ENCODE measurements around the gene PHF5A. TPM values are rescaled to one million over a fixed set of nuclear protein-coding genes. Genes with fewer than 3 reads are reported as not detected.

The PHF5A gene, protein sequence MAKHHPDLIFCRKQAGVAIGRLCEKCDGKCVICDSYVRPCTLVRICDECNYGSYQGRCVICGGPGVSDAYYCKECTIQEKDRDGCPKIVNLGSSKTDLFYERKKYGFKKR
- total RNA-seq, result 10 to 100 TPM; 47.0 to 51.0 TPM

DNA sequence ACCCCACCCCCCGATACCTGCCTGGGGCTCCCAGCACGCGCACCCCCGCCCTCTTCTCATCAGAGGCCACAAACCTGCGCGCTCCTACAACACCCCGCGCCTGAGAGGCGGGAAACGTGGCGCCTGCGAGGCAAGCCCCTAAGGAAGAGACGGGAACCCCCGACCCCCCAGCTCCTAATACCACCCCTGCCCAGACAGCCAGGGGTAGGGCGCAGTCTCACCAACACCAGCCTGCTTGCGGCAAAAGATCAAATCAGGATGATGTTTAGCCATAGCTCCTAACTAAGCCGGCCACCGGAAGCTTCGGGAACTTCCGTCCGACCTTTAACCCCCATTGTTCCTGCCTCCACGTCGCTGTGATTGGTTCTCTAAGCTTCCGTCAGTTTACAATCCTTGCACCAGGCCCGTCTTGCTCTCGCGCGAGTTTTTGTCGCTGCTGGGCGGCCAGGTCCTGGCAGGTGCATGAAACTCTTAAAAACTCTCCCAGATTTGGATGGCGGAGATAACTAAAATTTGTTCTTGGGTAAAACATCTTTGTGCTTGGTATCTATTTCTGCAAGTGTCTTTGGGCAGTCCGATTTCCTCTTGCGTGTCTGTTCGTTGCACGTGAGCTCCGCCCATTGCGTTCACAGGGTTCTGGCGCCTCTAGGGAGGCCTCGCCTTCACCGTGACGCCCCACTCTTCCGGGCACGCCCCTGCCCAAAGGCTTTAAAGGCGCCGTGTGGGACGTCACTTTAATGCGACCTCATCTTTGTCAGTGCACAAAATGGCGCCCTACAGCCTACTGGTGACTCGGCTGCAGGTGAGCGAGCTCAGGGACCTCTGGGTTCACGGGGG, at the start of gene PHF5A, which contains the start of gene ACO2:
Gene PHF5A (minus strand): TSS at position 312 of the 837 bp plus-strand sequence. CDS start 39 bp downstream, at position 273.
Gene ACO2 (plus strand): TSS at position 737 of the 837 bp plus-strand sequence. CDS start 30 bp downstream, at position 767.
- DNase-seq (peak; percentile 97), ATAC-seq (ENCODE audit: low read depth) (peak; percentile 91)
- Mint-ChIP-seq H3K27ac (peak within 1 kb of the TSS; percentile 100), H3K36me3 (peaks cover 22% of the 10 kb centered on the region), H3K4me1 (peaks cover 39% of the 10 kb centered on the region), H3K9me3 (no peaks in the 10 kb centered on the region), H3K4me3 (peak within 1 kb of the TSS; percentile 94), H3K27me3 (no peaks in the 10 kb centered on the region)
- POLR2A ChIA-PET, result interaction anchor here (0.6 to 3.7 kb wide), 20 partner anchors 11 to 517 kb away, joined by 3 to 142 read pairs (median 6); partner anchors contain the start of genes CENPM, DESI1, PMM1 and RANGAP1

DNA sequence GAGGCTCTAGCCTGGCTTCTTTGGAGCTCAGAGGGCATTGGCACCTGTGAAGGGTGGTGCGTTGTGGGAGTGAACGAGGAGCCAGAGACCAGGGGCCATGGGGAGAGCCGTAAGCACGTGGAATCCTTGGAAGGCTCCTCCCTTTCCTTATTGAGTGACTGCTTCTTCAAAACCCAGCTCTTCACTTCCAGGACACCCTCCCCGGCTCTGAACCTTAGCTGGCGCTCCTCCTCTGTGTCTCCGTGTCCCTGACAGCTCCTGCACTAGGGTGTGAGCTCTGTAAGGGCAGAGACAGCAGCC, 49.5 kb upstream of the PHF5A start:
- no peaks in the 10 kb centered on the region for H3K27me3 Mint-ChIP-seq
- POLR2A ChIA-PET, result interaction anchor here (0.6 kb wide), 2 partner anchors 35 to 86 kb away, joined by 3 read pairs; no protein-coding TSS in a partner anchor
- no peaks in the 10 kb centered on the region for H3K9me3 Mint-ChIP-seq
- ATAC-seq (ENCODE audit: low read depth) (no peak), DNase-seq (no peak)
- no peaks in the 10 kb centered on the region for H3K4me1 Mint-ChIP-seq
- H3K27ac Mint-ChIP-seq, result no peak overlapping the region
- peaks cover 2% of the 10 kb centered on the region for H3K36me3 Mint-ChIP-seq
- H3K4me3 Mint-ChIP-seq, result no peak overlapping the region

DNA sequence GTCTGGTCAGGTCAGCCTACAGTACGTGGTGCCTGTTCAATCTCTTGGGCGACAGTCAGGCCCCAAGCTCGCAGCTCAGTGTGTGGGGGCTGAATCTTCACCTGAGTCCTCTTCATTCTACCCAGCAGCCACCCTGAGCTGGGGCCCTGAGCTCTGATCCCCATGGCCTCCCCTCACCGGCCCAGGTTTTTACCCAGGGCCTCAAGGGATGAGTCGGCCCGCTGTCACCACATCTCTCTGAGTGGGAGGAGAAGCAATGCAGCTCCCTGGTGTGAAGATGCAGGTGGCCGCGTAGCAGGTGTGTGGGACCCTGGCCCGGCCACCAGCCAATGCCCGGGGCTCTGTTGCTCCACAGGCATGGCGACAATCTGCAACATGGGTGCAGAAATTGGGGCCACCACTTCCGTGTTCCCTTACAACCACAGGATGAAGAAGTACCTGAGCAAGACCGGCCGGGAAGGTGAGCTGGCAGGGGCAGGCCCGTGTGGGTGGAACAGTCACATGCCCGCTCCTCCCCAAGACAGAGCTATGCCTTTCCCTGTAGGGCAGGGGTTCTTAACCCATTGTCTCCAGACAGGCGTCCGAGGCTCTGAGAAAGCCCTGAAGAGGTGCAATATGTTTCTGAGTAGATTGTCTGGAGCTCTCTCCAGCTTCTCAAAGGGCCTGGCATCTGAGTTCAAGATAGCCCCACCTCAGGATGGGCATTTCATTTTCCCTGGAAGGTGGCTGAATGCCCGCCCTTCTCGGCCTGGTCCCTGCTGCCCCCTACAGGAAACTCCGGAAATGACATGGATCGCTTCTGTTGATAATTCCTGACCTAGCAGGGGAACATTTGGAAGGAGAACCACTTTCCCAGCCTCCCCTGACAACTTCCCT, 48.9 kb upstream of the PHF5A start:
- ATAC-seq (ENCODE audit: low read depth), result no peak
- Mint-ChIP-seq H3K4me1 (no peaks in the 10 kb centered on the region), H3K36me3 (peaks cover 1% of the 10 kb centered on the region), H3K9me3 (no peaks in the 10 kb centered on the region), H3K27ac (no peak overlapping the region), H3K4me3 (no peak overlapping the region), H3K27me3 (no peaks in the 10 kb centered on the region)
- no peak for DNase-seq
- POLR2A ChIA-PET, result interaction anchor here (0.6 kb wide), 2 partner anchors 34 to 86 kb away, joined by 3 read pairs; no protein-coding TSS in a partner anchor

DNA sequence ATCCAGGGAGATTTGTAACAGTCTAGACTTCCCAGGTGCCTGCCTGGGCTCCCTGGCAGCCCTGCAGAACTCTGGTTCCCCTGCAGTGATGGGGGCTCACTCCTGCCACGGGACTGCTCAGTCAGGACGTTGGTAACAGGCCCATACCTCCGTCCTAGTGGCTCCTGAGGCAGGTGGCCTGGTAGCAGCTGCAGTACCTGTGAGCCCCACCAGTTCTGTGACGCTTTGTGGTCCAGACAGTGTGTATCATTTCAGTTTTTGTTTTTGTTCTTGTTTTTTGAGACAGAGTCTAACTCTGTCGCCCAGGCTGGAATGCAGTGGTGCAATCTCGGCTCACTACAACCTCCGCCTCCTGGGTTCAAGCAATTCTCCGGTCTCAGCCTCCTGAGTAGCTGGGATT, 48.0 kb upstream of the PHF5A start:
- POLR2A ChIA-PET, result no interaction called here
- no peak for ATAC-seq (ENCODE audit: low read depth)
- Mint-ChIP-seq H3K27ac (no peak overlapping the region), H3K36me3 (peaks cover 1% of the 10 kb centered on the region), H3K27me3 (no peaks in the 10 kb centered on the region), H3K4me1 (no peaks in the 10 kb centered on the region), H3K9me3 (no peaks in the 10 kb centered on the region), H3K4me3 (no peak overlapping the region)
- no peak for DNase-seq

DNA sequence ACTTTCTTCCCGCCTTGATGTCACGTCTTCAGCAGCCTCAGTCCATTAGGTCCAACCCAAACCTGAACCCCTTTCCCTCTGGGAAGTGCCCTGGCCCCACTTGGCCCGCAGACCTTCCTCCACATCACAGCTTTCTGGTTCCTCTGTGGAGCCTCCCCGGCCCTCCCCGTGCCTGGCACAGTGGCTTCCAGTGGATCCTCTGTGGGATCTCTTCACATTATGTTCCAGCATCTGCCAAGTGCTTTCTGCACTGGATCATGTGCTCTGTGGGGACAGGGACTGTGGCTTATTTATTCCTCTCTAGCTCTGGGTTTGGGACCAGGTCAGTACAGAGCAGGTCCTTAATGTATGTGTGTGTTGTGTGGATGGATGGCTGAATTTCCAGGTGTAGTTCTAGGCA, 44.9 kb upstream of the PHF5A start:
- no peaks in the 10 kb centered on the region for H3K9me3 Mint-ChIP-seq
- ATAC-seq (ENCODE audit: low read depth), result no peak
- no peaks in the 10 kb centered on the region for H3K27me3 Mint-ChIP-seq
- POLR2A ChIA-PET, result interaction anchor here (0.6 kb wide), 1 partner anchor 14 kb away, joined by 3 read pairs; no protein-coding TSS in a partner anchor
- H3K27ac Mint-ChIP-seq, result no peak overlapping the region
- H3K4me1 Mint-ChIP-seq, result no peaks in the 10 kb centered on the region
- no peak for DNase-seq
- no peak overlapping the region for H3K4me3 Mint-ChIP-seq
- H3K36me3 Mint-ChIP-seq, result peaks cover 3% of the 10 kb centered on the region

DNA sequence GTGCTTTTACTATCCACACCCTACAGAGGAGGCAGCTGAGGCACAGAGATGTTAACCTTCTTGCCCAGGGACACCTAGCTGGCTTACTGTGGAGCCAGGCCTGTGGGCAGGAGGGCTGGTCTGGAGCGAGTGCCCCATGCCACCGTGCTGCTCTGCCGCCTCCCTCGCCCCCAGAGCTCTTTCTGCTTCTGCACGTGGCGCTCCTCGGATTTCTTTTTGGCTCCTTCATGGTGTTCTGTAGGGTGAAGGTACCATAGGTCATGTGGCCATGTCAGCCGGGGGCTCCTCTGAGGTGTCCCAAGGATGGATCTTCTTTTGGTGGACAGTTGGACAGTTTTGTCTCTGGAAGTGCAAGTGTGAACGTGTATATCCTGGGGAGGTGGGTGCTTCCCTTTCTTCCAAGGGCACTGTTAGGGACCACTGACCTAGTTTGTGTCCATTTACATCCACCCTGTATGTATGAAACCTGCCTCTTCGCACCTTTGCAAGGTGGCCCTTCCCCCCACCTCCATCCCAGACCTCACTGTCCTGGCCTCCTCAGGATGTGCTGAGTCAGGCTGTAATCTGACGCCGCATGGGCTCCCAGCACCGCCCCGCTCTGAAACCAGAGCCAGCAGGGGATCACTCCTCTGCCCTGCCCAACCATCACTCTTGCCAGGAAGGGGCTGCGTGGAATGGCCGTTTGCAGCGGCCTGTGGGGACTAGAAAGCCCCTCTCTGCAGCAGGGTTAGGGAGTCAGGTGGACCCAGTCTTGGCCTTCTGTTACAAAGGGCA, 44.1 kb upstream of the PHF5A start:
- POLR2A ChIA-PET, result no interaction called here
- Mint-ChIP-seq H3K9me3 (no peaks in the 10 kb centered on the region), H3K36me3 (peaks cover 3% of the 10 kb centered on the region), H3K27me3 (no peaks in the 10 kb centered on the region), H3K4me3 (no peak overlapping the region), H3K27ac (no peak overlapping the region), H3K4me1 (no peaks in the 10 kb centered on the region)
- DNase-seq (no peak), ATAC-seq (ENCODE audit: low read depth) (no peak)

DNA sequence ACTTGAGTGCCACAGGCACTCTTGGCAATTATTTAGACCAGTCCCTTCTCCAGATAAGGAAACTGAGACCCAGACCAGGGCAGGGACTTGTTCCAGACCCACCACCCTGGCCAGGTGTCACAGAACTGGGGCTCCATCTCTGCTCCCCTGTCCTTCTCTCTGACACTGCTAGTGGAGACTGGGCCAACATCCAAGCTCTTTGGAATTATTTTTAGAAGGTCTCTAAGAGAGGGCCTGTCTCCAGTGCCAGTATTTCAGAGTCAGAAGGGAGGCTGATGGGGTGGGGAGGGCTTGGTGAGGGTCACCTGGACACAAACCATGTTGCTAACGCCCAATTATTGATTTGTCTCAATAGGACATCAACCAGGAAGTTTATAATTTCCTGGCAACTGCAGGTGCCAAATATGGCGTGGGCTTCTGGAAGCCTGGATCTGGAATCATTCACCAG, 43.1 kb upstream of the PHF5A start:
- ATAC-seq (ENCODE audit: low read depth) (no peak), DNase-seq (no peak)
- H3K4me3 Mint-ChIP-seq, result no peak overlapping the region
- no peaks in the 10 kb centered on the region for H3K4me1 Mint-ChIP-seq
- peaks cover 3% of the 10 kb centered on the region for H3K36me3 Mint-ChIP-seq
- H3K27ac Mint-ChIP-seq, result no peak overlapping the region
- H3K27me3 Mint-ChIP-seq, result no peaks in the 10 kb centered on the region
- no peaks in the 10 kb centered on the region for H3K9me3 Mint-ChIP-seq
- POLR2A ChIA-PET, result no interaction called here

DNA sequence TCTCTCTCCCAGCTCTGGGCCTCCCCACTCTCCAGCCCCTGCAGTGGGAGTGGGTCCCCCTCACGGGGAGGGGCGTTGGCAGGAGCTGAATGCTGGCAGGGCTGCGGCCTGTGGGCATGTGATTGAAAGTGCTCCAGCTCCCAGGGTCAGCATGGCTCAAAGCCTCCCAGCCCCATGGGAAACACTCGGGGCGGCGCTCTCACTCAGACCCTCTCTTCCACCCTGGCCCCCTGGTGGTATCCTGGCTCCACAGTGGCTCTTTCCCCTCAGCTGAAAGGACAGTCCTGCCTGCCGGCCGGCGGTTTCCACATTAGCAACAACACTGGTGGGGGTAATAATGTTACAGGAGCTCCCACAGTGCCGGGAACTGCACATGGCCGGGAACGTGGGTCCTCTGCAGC, 40.3 kb upstream of the PHF5A start:
- Mint-ChIP-seq H3K9me3 (no peaks in the 10 kb centered on the region), H3K27ac (no peak overlapping the region), H3K4me1 (no peaks in the 10 kb centered on the region), H3K27me3 (no peaks in the 10 kb centered on the region), H3K4me3 (no peak overlapping the region), H3K36me3 (peaks cover 5% of the 10 kb centered on the region)
- POLR2A ChIA-PET, result no interaction called here
- ATAC-seq (ENCODE audit: low read depth) (no peak), DNase-seq (no peak)

DNA sequence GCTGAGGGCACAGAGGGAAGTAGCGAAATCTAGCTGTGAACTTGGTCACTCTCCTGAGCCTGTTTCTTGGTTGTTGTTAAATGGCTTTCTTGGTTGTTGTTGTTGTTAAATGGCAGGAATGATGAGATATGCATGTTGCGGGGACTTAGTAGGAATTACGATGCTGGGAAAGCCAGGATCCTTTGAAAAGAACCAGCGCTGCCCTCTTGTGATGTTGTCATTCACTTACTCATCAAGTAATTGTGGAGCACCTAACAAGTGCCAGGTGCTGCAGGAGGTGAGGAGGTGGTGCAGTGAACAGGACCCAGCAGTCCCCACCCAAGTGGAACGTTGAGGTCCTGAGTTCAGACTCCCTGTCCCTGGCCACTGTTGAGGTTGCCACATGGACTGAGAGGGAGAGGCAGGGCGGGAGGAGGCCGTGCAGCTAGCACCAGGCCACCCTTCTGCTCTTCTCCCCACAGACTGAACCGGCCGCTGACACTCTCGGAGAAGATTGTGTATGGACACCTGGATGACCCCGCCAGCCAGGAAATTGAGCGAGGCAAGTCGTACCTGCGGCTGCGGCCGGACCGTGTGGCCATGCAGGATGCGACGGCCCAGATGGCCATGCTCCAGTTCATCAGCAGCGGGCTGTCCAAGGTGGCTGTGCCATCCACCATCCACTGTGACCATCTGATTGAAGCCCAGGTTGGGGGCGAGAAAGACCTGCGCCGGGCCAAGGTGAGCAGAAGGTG, 39.0 kb upstream of the PHF5A start:
- no peaks in the 10 kb centered on the region for H3K9me3 Mint-ChIP-seq
- no peaks in the 10 kb centered on the region for H3K4me1 Mint-ChIP-seq
- H3K27me3 Mint-ChIP-seq, result no peaks in the 10 kb centered on the region
- POLR2A ChIA-PET, result no interaction called here
- no peak overlapping the region for H3K27ac Mint-ChIP-seq
- no peak for ATAC-seq (ENCODE audit: low read depth)
- no peak for DNase-seq
- peaks cover 4% of the 10 kb centered on the region for H3K36me3 Mint-ChIP-seq
- H3K4me3 Mint-ChIP-seq, result no peak overlapping the region

DNA sequence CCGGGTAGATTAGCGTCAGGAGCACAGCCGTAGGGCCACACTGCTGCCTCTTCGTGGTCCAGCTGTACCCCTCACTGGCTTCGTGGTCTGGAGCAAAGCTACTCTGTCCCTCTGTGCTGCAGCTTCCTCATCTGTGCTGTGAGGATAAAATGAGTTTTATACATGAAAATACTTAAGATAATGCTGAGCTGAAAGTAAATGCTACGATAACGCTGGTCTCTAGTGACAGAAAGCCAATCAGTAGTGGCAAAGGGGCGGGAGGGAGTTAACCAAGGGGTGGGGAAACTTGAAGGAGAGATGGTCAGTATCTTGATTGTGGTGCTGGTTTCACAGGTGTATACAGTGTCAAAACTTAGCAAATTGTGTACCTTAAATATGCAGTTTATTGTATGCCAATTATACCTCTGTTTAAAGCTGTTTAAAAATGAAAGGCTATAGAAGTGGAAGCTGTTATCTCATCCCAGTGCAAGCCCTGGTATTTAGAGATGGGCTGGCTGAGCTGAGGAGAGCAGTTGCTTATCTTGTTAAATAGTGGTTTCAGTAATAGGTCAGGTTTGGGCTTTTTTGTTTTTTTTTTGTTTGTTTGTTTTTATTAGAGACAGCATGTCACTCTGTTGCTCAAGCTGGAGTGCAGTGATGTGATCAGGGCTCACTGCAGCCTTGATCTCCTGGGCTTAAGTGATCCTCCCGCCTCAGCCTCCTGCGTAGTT, 37.2 kb upstream of the PHF5A start:
- POLR2A ChIA-PET, result interaction anchor here (1.0 to 1.3 kb wide), 2 partner anchors 9 to 219 kb away, joined by 3 to 5 read pairs; no protein-coding TSS in a partner anchor
- Mint-ChIP-seq H3K9me3 (no peaks in the 10 kb centered on the region), H3K36me3 (peaks cover 7% of the 10 kb centered on the region), H3K4me3 (no peak overlapping the region), H3K27me3 (no peaks in the 10 kb centered on the region), H3K4me1 (no peaks in the 10 kb centered on the region), H3K27ac (no peak overlapping the region)
- no peak for DNase-seq
- no peak for ATAC-seq (ENCODE audit: low read depth)

DNA sequence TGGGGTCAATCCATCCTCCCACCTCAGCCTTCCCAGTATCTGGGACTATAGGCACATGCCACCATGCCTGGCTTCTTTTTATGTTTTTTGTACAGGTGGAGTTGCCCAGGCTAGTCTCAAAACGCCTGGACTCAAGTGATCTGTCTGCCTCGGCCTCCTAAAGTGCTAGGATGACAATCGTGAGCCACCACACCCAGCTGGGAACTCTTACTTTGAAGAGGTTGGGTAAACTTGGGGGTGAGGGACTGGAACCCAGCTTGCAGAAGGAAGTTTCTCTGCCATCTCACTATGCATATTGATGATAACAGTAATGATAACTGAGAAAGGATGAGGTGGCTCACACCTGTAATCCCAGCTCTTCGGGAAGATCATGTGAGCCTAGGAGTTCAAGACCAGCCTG, 36.3 kb upstream of the PHF5A start:
- H3K9me3 Mint-ChIP-seq, result no peaks in the 10 kb centered on the region
- H3K27ac Mint-ChIP-seq, result no peak overlapping the region
- no peaks in the 10 kb centered on the region for H3K27me3 Mint-ChIP-seq
- no peaks in the 10 kb centered on the region for H3K4me1 Mint-ChIP-seq
- POLR2A ChIA-PET, result no interaction called here
- no peak overlapping the region for H3K4me3 Mint-ChIP-seq
- H3K36me3 Mint-ChIP-seq, result peaks cover 7% of the 10 kb centered on the region
- DNase-seq, result no peak
- no peak for ATAC-seq (ENCODE audit: low read depth)

DNA sequence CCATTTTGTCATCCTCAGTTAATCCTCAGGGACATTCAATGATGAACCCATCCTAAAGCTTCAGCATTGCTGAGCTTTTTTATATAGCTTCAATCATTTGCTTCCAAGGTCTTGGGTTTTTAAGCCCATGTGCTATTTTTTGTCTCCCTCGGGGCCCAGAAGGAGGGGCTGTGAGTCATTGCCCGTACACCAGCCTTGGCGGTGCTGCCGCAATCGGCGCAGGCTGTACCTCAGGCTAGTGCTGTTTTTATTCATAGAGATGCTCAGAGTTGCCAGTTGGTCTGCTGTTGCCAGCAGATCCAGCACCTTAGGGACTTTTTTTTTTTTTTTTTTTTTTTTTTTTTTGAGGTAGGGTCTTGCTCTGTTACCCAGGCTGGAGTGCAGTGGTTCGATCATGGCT, 35.9 kb upstream of the PHF5A start:
- Mint-ChIP-seq H3K4me1 (no peaks in the 10 kb centered on the region), H3K27ac (no peak overlapping the region), H3K4me3 (no peak overlapping the region), H3K9me3 (no peaks in the 10 kb centered on the region), H3K36me3 (peaks cover 7% of the 10 kb centered on the region), H3K27me3 (no peaks in the 10 kb centered on the region)
- ATAC-seq (ENCODE audit: low read depth) (no peak), DNase-seq (no peak)
- POLR2A ChIA-PET, result no interaction called here
